Measurements from ENCODE around the gene NEO1.

NEO1 gene

GRCh38 chr15:73056460-73056859, 4.2 kb downstream of the NEO1 start:
- H4K91ac ChIP-seq (ENCODE audit: low read depth, low read length, poor library complexity) = no peak overlapping the region
- no peak overlapping the region for H3K18ac ChIP-seq (ENCODE audit: low read length)
- H3K4me1 ChIP-seq (ENCODE audit: control insufficient read depth in 2 of 2, insufficient read depth in 1 of 2, low read depth in 1 of 2, low read length in 2 of 2) = no peaks in the 10 kb centered on the region
- no peak overlapping the region for H3K14ac ChIP-seq (ENCODE audit: low read length)
- H2AFZ ChIP-seq (ENCODE audit: low read length) = no peak overlapping the region
- no peaks in the 10 kb centered on the region for H3K27me3 ChIP-seq (ENCODE audit: control insufficient read depth in 3 of 3, insufficient read depth in 3 of 3, low read depth in 1 of 3, low read length in 3 of 3)
- no peak overlapping the region for H2BK12ac ChIP-seq (ENCODE audit: low read length)
- no peak overlapping the region for H2BK5ac ChIP-seq (ENCODE audit: low read length)
- H3K4me2 ChIP-seq (ENCODE audit: insufficient read depth, low read length, poor library complexity, severe bottlenecking) = no peak overlapping the region
- no peak overlapping the region for H3K27ac ChIP-seq (replicated peaks; ENCODE audit: low read length)
- no peak overlapping the region for H2AK5ac ChIP-seq (ENCODE audit: low read depth, low read length)
- H3K4ac ChIP-seq (ENCODE audit: low read length) = no peak overlapping the region
- WGBS, 2 donors (ENCODE audit: extremely low coverage in 2 of 2, insufficient read length in 2 of 2, insufficient replicate concordance in 1 of 2) = no CpG with 5 or more reads among the region's 3 CpGs
- H3K4me3 ChIP-seq (ENCODE audit: low read length in 2 of 2) = no peak overlapping the region
- H2BK15ac ChIP-seq (ENCODE audit: low read length) = no peak overlapping the region
- no peak for DNase-seq (ENCODE audit: low spot score)
- H2BK120ac ChIP-seq (ENCODE audit: low read depth, low read length) = no peak overlapping the region
- H3K9ac ChIP-seq (ENCODE audit: low read depth, low read length, poor library complexity) = no peak overlapping the region
- H3K36me3 ChIP-seq (replicated peaks in 1 of 2; ENCODE audit: control insufficient read depth in 2 of 2, insufficient read depth in 2 of 2, low read length in 2 of 2) = peaks cover 0 to 4% of the 10 kb centered on the region in 2 donors
- H3K23ac ChIP-seq (ENCODE audit: low read depth, low read length, poor library complexity) = no peak overlapping the region
- H3K79me1 ChIP-seq (ENCODE audit: low read depth, low read length) = no peaks in the 10 kb centered on the region
- H4K8ac ChIP-seq (ENCODE audit: low read depth, low read length) = no peak overlapping the region
- no peaks in the 10 kb centered on the region for H3K9me3 ChIP-seq (replicated peaks in 1 of 2; ENCODE audit: control insufficient read depth in 2 of 2, insufficient read depth in 1 of 2, low read depth in 1 of 2, low read length in 2 of 2)

DNA sequence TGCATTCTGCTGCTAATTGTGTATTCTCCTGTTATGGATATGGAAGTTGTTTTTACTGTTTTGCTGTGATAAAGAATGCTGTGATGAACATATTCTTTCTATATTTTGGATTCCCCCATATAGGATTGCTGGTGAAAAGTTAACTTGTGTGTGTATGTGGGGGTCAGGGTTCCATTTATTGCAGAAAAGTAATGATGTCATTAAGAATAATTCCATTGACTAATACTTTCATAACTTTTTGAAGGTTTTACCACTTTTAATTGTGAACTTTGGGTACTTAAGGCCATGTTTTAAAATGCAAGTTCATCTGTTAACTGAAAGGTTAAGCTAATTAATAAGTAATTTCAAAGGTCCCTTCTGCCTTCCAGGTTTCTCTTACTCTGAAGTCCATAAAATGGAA, 6.2 kb downstream of the NEO1 start:
- Histone ChIP-seq H3K4me1 (ENCODE audit: control insufficient read depth in 2 of 2, insufficient read depth in 1 of 2, low read depth in 1 of 2, low read length in 2 of 2) (no peaks in the 10 kb centered on the region), H2BK5ac (ENCODE audit: low read length) (no peak overlapping the region), H3K4me3 (ENCODE audit: low read length in 2 of 2) (no peak overlapping the region), H3K18ac (ENCODE audit: low read length) (no peak overlapping the region), H3K4me2 (ENCODE audit: insufficient read depth, low read length, poor library complexity, severe bottlenecking) (no peak overlapping the region), H4K91ac (ENCODE audit: low read depth, low read length, poor library complexity) (no peak overlapping the region), H2BK120ac (ENCODE audit: low read depth, low read length) (no peak overlapping the region), H3K79me1 (ENCODE audit: low read depth, low read length) (no peaks in the 10 kb centered on the region), H3K9ac (ENCODE audit: low read depth, low read length, poor library complexity) (no peak overlapping the region), H3K4ac (ENCODE audit: low read length) (no peak overlapping the region), H2BK15ac (ENCODE audit: low read length) (no peak overlapping the region), H3K14ac (ENCODE audit: low read length) (no peak overlapping the region), H2AFZ (ENCODE audit: low read length) (no peak overlapping the region), H4K8ac (ENCODE audit: low read depth, low read length) (no peak overlapping the region), H2BK12ac (ENCODE audit: low read length) (no peak overlapping the region), H3K9me3 (replicated peaks in 1 of 2; ENCODE audit: control insufficient read depth in 2 of 2, insufficient read depth in 1 of 2, low read depth in 1 of 2, low read length in 2 of 2) (no peaks in the 10 kb centered on the region), H2AK5ac (ENCODE audit: low read depth, low read length) (no peak overlapping the region), H3K36me3 (replicated peaks in 1 of 2; ENCODE audit: control insufficient read depth in 2 of 2, insufficient read depth in 2 of 2, low read length in 2 of 2) (peaks cover 0 to 4% of the 10 kb centered on the region in 2 donors), H3K27me3 (ENCODE audit: control insufficient read depth in 3 of 3, insufficient read depth in 3 of 3, low read depth in 1 of 3, low read length in 3 of 3) (no peaks in the 10 kb centered on the region), H3K27ac (replicated peaks; ENCODE audit: low read length) (no peak overlapping the region), H3K23ac (ENCODE audit: low read depth, low read length, poor library complexity) (no peak overlapping the region)
- DNase-seq (ENCODE audit: low spot score) = no peak

- H3K36me3 ChIP-seq (replicated peaks in 1 of 2; ENCODE audit: control insufficient read depth in 2 of 2, insufficient read depth in 2 of 2, low read length in 2 of 2) = no peaks in the 10 kb centered on the region
- no peak overlapping the region for H3K4me2 ChIP-seq (ENCODE audit: insufficient read depth, low read length, poor library complexity, severe bottlenecking)
These were observed 12.9 kb downstream of the NEO1 start for GRCh38 chr15:73065114-73065513.

DNA sequence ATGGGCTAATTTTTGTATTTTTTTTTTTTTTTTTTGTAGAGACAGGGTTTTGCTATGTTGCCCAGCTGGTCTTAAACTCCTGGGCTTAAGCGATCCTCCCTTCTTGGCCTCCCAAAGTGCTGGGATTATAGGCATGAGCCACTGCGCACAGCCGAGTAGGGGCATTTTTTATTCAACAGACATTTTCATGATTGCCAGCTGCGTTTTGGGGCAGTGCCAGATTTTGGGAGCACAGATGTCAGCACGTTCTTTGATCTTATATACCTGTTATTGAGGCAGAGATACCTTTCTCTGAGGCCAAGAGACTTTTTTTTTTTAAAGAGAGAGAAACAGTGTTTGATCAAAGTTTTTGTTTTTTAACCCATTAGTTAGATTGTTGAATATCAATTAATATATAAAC, 16.8 kb downstream of the NEO1 start:
- Histone ChIP-seq H2BK12ac (ENCODE audit: low read length) (no peak overlapping the region), H3K4me2 (ENCODE audit: insufficient read depth, low read length, poor library complexity, severe bottlenecking) (no peak overlapping the region), H4K91ac (ENCODE audit: low read depth, low read length, poor library complexity) (no peak overlapping the region), H3K9ac (ENCODE audit: low read depth, low read length, poor library complexity) (no peak overlapping the region), H4K8ac (ENCODE audit: low read depth, low read length) (no peak overlapping the region), H3K4me3 (ENCODE audit: low read length in 2 of 2) (no peak overlapping the region), H2AFZ (ENCODE audit: low read length) (no peak overlapping the region), H3K4me1 (ENCODE audit: control insufficient read depth in 2 of 2, insufficient read depth in 1 of 2, low read depth in 1 of 2, low read length in 2 of 2) (no peaks in the 10 kb centered on the region), H3K4ac (ENCODE audit: low read length) (no peak overlapping the region), H3K18ac (ENCODE audit: low read length) (no peak overlapping the region), H3K79me1 (ENCODE audit: low read depth, low read length) (peaks cover 2% of the 10 kb centered on the region), H2AK5ac (ENCODE audit: low read depth, low read length) (no peak overlapping the region), H2BK120ac (ENCODE audit: low read depth, low read length) (no peak overlapping the region), H3K23ac (ENCODE audit: low read depth, low read length, poor library complexity) (no peak overlapping the region), H2BK5ac (ENCODE audit: low read length) (no peak overlapping the region), H3K36me3 (replicated peaks in 1 of 2; ENCODE audit: control insufficient read depth in 2 of 2, insufficient read depth in 2 of 2, low read length in 2 of 2) (no peaks in the 10 kb centered on the region), H3K9me3 (replicated peaks in 1 of 2; ENCODE audit: control insufficient read depth in 2 of 2, insufficient read depth in 1 of 2, low read depth in 1 of 2, low read length in 2 of 2) (no peaks in the 10 kb centered on the region), H3K27me3 (ENCODE audit: control insufficient read depth in 3 of 3, insufficient read depth in 3 of 3, low read depth in 1 of 3, low read length in 3 of 3) (no peaks in the 10 kb centered on the region), H3K27ac (replicated peaks; ENCODE audit: low read length) (no peak overlapping the region), H3K14ac (ENCODE audit: low read length) (no peak overlapping the region), H2BK15ac (ENCODE audit: low read length) (no peak overlapping the region)
- WGBS, 2 donors (ENCODE audit: extremely low coverage in 2 of 2, insufficient read length in 2 of 2, insufficient replicate concordance in 1 of 2) = no CpG with 5 or more reads among the region's 5 CpGs
- no peak for DNase-seq (ENCODE audit: low spot score)

More at GRCh38 chr15:73065114-73065513, 12.9 kb downstream of the NEO1 start:
- no peak overlapping the region for H3K4me3 ChIP-seq (ENCODE audit: low read length in 2 of 2)
- H3K4ac ChIP-seq (ENCODE audit: low read length) = no peak overlapping the region
- H2BK120ac ChIP-seq (ENCODE audit: low read depth, low read length) = no peak overlapping the region
- no CpG with 5 or more reads among the region's 2 CpGs for WGBS, 2 donors (ENCODE audit: extremely low coverage in 2 of 2, insufficient read length in 2 of 2, insufficient replicate concordance in 1 of 2)
- no peak overlapping the region for H3K18ac ChIP-seq (ENCODE audit: low read length)
- no peaks in the 10 kb centered on the region for H3K4me1 ChIP-seq (ENCODE audit: control insufficient read depth in 2 of 2, insufficient read depth in 1 of 2, low read depth in 1 of 2, low read length in 2 of 2)
- no peak overlapping the region for H2BK5ac ChIP-seq (ENCODE audit: low read length)
- H4K91ac ChIP-seq (ENCODE audit: low read depth, low read length, poor library complexity) = no peak overlapping the region
- no peak overlapping the region for H3K14ac ChIP-seq (ENCODE audit: low read length)
- H3K79me1 ChIP-seq (ENCODE audit: low read depth, low read length) = peaks cover 2% of the 10 kb centered on the region
- DNase-seq (ENCODE audit: low spot score) = no peak
- no peak overlapping the region for H4K8ac ChIP-seq (ENCODE audit: low read depth, low read length)
- H3K23ac ChIP-seq (ENCODE audit: low read depth, low read length, poor library complexity) = no peak overlapping the region
- H2AK5ac ChIP-seq (ENCODE audit: low read depth, low read length) = no peak overlapping the region
- no peak overlapping the region for H3K9ac ChIP-seq (ENCODE audit: low read depth, low read length, poor library complexity)
- no peak overlapping the region for H2BK12ac ChIP-seq (ENCODE audit: low read length)
- no peaks in the 10 kb centered on the region for H3K9me3 ChIP-seq (replicated peaks in 1 of 2; ENCODE audit: control insufficient read depth in 2 of 2, insufficient read depth in 1 of 2, low read depth in 1 of 2, low read length in 2 of 2)
- H2AFZ ChIP-seq (ENCODE audit: low read length) = no peak overlapping the region
- no peaks in the 10 kb centered on the region for H3K27me3 ChIP-seq (ENCODE audit: control insufficient read depth in 3 of 3, insufficient read depth in 3 of 3, low read depth in 1 of 3, low read length in 3 of 3)
- no peak overlapping the region for H3K27ac ChIP-seq (replicated peaks; ENCODE audit: low read length)
- H2BK15ac ChIP-seq (ENCODE audit: low read length) = no peak overlapping the region
